ENCODE measurements around the gene ST6GALNAC4. TPM values are rescaled to one million over a fixed set of nuclear protein-coding genes. Genes with fewer than 3 reads are reported as not detected.

ST6GALNAC4 gene
- polyA plus RNA-seq, 4 donors, result 9.1 to 34.7 (median 22.5) TPM

GRCh38 chr9:127869310-127870152, 47.3 kb downstream of the ST6GALNAC4 start:
- peaks cover 0 to 34% (median 0%) of the 10 kb centered on the region in 3 donors for H3K36me3 ChIP-seq (ENCODE audit: control insufficient read depth in 3 of 3, insufficient read depth in 2 of 3, low read depth in 1 of 3, low read length in 3 of 3)
- H3K4me1 ChIP-seq (ENCODE audit: control insufficient read depth in 3 of 3, insufficient read depth in 2 of 3, low read depth in 1 of 3, low read length in 2 of 3), result no peaks in the 10 kb centered on the region
- H3K4me3 ChIP-seq (ENCODE audit: low read depth in 1 of 3, low read length in 3 of 3), result no peak overlapping the region
- peak; percentile 85 for DNase-seq
- WGBS, 3 donors, result 63 to 72% (median 63%) methylated on average over 17 to 18 of the region's 18 CpGs
- no peaks in the 10 kb centered on the region for H3K9me3 ChIP-seq (ENCODE audit: control insufficient read depth in 2 of 2, insufficient read depth in 1 of 2, low read depth in 1 of 2, low read length in 1 of 2)
- no peaks in the 10 kb centered on the region for H3K27me3 ChIP-seq (ENCODE audit: control insufficient read depth in 3 of 3, insufficient read depth in 3 of 3, low read length in 3 of 3)
- FAIRE-seq, result no peak
- no peak overlapping the region for H3K27ac ChIP-seq (ENCODE audit: low read depth in 1 of 3, low read length in 2 of 3)

- Histone ChIP-seq H3K36me3 (ENCODE audit: control insufficient read depth in 3 of 3, insufficient read depth in 2 of 3, low read depth in 1 of 3, low read length in 3 of 3) (peaks cover 0 to 27% (median 0%) of the 10 kb centered on the region in 3 donors), H3K27ac (ENCODE audit: low read depth in 1 of 3, low read length in 2 of 3) (no peak overlapping the region)
- DNase-seq, result no peak
Observed at GRCh38 chr9:127868278-127868902, 48.5 kb downstream of the ST6GALNAC4 start.

GRCh38 chr9:127867356-127868277, 49.2 kb downstream of the ST6GALNAC4 start:
- Histone ChIP-seq H3K27ac (ENCODE audit: low read depth in 1 of 3, low read length in 2 of 3) (peak overlapping the region in 1 of 3 donors; percentile 22), H3K4me3 (ENCODE audit: low read depth in 1 of 3, low read length in 3 of 3) (no peak overlapping the region), H3K27me3 (ENCODE audit: control insufficient read depth in 3 of 3, insufficient read depth in 3 of 3, low read length in 3 of 3) (no peaks in the 10 kb centered on the region), H3K9me3 (ENCODE audit: control insufficient read depth in 2 of 2, insufficient read depth in 1 of 2, low read depth in 1 of 2, low read length in 1 of 2) (no peaks in the 10 kb centered on the region), H3K36me3 (ENCODE audit: control insufficient read depth in 3 of 3, insufficient read depth in 2 of 3, low read depth in 1 of 3, low read length in 3 of 3) (peaks cover 0 to 27% (median 0%) of the 10 kb centered on the region in 3 donors), H3K4me1 (ENCODE audit: control insufficient read depth in 3 of 3, insufficient read depth in 2 of 3, low read depth in 1 of 3, low read length in 2 of 3) (peaks cover 0 to 1% (median 0%) of the 10 kb centered on the region in 3 donors)
- DNase-seq (no peak), FAIRE-seq (no peak)
- 83 to 91% (median 89%) methylated on average over 29 to 30 of the region's 30 CpGs for WGBS, 3 donors

More at GRCh38 chr9:127868278-127868902, 48.5 kb downstream of the ST6GALNAC4 start:
- WGBS, 3 donors, result 92 to 95% (median 94%) methylated on average over 17 to 18 of the region's 18 CpGs
- Histone ChIP-seq H3K27me3 (ENCODE audit: control insufficient read depth in 3 of 3, insufficient read depth in 3 of 3, low read length in 3 of 3) (no peaks in the 10 kb centered on the region), H3K4me3 (ENCODE audit: low read depth in 1 of 3, low read length in 3 of 3) (no peak overlapping the region), H3K4me1 (ENCODE audit: control insufficient read depth in 3 of 3, insufficient read depth in 2 of 3, low read depth in 1 of 3, low read length in 2 of 3) (no peaks in the 10 kb centered on the region), H3K9me3 (ENCODE audit: control insufficient read depth in 2 of 2, insufficient read depth in 1 of 2, low read depth in 1 of 2, low read length in 1 of 2) (no peaks in the 10 kb centered on the region)
- FAIRE-seq, result no peak

- Histone ChIP-seq H3K36me3 (ENCODE audit: control insufficient read depth in 3 of 3, insufficient read depth in 2 of 3, low read depth in 1 of 3, low read length in 3 of 3) (peaks cover 0 to 24% (median 0%) of the 10 kb centered on the region in 3 donors), H3K9me3 (ENCODE audit: control insufficient read depth in 2 of 2, insufficient read depth in 1 of 2, low read depth in 1 of 2, low read length in 1 of 2) (no peaks in the 10 kb centered on the region), H3K27ac (ENCODE audit: low read depth in 1 of 3, low read length in 2 of 3) (no peak overlapping the region), H3K27me3 (ENCODE audit: control insufficient read depth in 3 of 3, insufficient read depth in 3 of 3, low read length in 3 of 3) (no peaks in the 10 kb centered on the region), H3K4me3 (ENCODE audit: low read depth in 1 of 3, low read length in 3 of 3) (no peak overlapping the region), H3K4me1 (ENCODE audit: control insufficient read depth in 3 of 3, insufficient read depth in 2 of 3, low read depth in 1 of 3, low read length in 2 of 3) (peaks cover 0 to 11% (median 5%) of the 10 kb centered on the region in 3 donors)
- 90 to 91% (median 91%) methylated on average over 13 of the region's 13 CpGs for WGBS, 3 donors
- DNase-seq, result no peak
- no peak for FAIRE-seq
Observed at GRCh38 chr9:127866535-127866934, 50.3 kb downstream of the ST6GALNAC4 start.

- no peak overlapping the region for H3K4me3 ChIP-seq (ENCODE audit: low read depth in 1 of 3, low read length in 3 of 3)
- H3K4me1 ChIP-seq (ENCODE audit: control insufficient read depth in 3 of 3, insufficient read depth in 2 of 3, low read depth in 1 of 3, low read length in 2 of 3), result peaks cover 0 to 12% (median 5%) of the 10 kb centered on the region in 3 donors
- no peaks in the 10 kb centered on the region for H3K9me3 ChIP-seq (ENCODE audit: control insufficient read depth in 2 of 2, insufficient read depth in 1 of 2, low read depth in 1 of 2, low read length in 1 of 2)
- 69 to 73% (median 72%) methylated on average over 19 of the region's 19 CpGs for WGBS, 3 donors
- DNase-seq (no peak), FAIRE-seq (no peak)
- H3K27ac ChIP-seq (ENCODE audit: low read depth in 1 of 3, low read length in 2 of 3), result no peak overlapping the region
- peaks cover 0 to 17% (median 0%) of the 10 kb centered on the region in 3 donors for H3K36me3 ChIP-seq (ENCODE audit: control insufficient read depth in 3 of 3, insufficient read depth in 2 of 3, low read depth in 1 of 3, low read length in 3 of 3)
- no peaks in the 10 kb centered on the region for H3K27me3 ChIP-seq (ENCODE audit: control insufficient read depth in 3 of 3, insufficient read depth in 3 of 3, low read length in 3 of 3)
Observed at GRCh38 chr9:127865645-127866464, 51.0 kb downstream of the ST6GALNAC4 start.

GRCh38 chr9:127863191-127863621, 53.6 kb downstream of the ST6GALNAC4 start:
- H3K27ac ChIP-seq (ENCODE audit: low read depth in 1 of 3, low read length in 2 of 3), result peak overlapping the region in 1 of 3 donors; percentile 94
- no peaks in the 10 kb centered on the region for H3K27me3 ChIP-seq (ENCODE audit: control insufficient read depth in 3 of 3, insufficient read depth in 3 of 3, low read length in 3 of 3)
- no peaks in the 10 kb centered on the region for H3K9me3 ChIP-seq (ENCODE audit: control insufficient read depth in 2 of 2, insufficient read depth in 1 of 2, low read depth in 1 of 2, low read length in 1 of 2)
- FAIRE-seq (no peak), DNase-seq (no peak)
- H3K36me3 ChIP-seq (ENCODE audit: control insufficient read depth in 3 of 3, insufficient read depth in 2 of 3, low read depth in 1 of 3, low read length in 3 of 3), result peaks cover 0 to 7% (median 0%) of the 10 kb centered on the region in 3 donors
- peaks cover 0 to 18% (median 5%) of the 10 kb centered on the region in 3 donors for H3K4me1 ChIP-seq (ENCODE audit: control insufficient read depth in 3 of 3, insufficient read depth in 2 of 3, low read depth in 1 of 3, low read length in 2 of 3)
- H3K4me3 ChIP-seq (ENCODE audit: low read depth in 1 of 3, low read length in 3 of 3), result no peak overlapping the region
- 81 to 86% (median 82%) methylated on average over 13 of the region's 13 CpGs for WGBS, 3 donors

GRCh38 chr9:127862075-127863011, 54.5 kb downstream of the ST6GALNAC4 start:
- FAIRE-seq (no peak), DNase-seq (peak; percentile 42 to 53)
- Histone ChIP-seq H3K27ac (ENCODE audit: low read depth in 1 of 3, low read length in 2 of 3) (peak overlapping the region; percentile 42 to 94 (median 75)), H3K27me3 (ENCODE audit: control insufficient read depth in 3 of 3, insufficient read depth in 3 of 3, low read length in 3 of 3) (no peaks in the 10 kb centered on the region), H3K36me3 (ENCODE audit: control insufficient read depth in 3 of 3, insufficient read depth in 2 of 3, low read depth in 1 of 3, low read length in 3 of 3) (peaks cover 0 to 2% (median 0%) of the 10 kb centered on the region in 3 donors), H3K4me3 (ENCODE audit: low read depth in 1 of 3, low read length in 3 of 3) (no peak overlapping the region), H3K9me3 (ENCODE audit: control insufficient read depth in 2 of 2, insufficient read depth in 1 of 2, low read depth in 1 of 2, low read length in 1 of 2) (no peaks in the 10 kb centered on the region), H3K4me1 (ENCODE audit: control insufficient read depth in 3 of 3, insufficient read depth in 2 of 3, low read depth in 1 of 3, low read length in 2 of 3) (peaks cover 0 to 18% (median 5%) of the 10 kb centered on the region in 3 donors)
- WGBS, 3 donors, result 38 to 65% (median 45%) methylated on average over 26 to 29 of the region's 29 CpGs
